GM19043 (cell line): ENCODE measurements around the gene KCNQ4.

ENCODE experiments used
- ATAC-seq: cut with Tn5 transposase; IDR thresholded peaks from one replicate; pipeline ENCODE4 v1.9.1; 2021; ENCODE audit warnings: low read depth; ENCODE audit not compliant: unreplicated experiment

KCNQ4 gene

GRCh38 chr1:40886318-40887011 is 102.9 kb downstream of the KCNQ4 start:
- ATAC-seq = no peak

DNA sequence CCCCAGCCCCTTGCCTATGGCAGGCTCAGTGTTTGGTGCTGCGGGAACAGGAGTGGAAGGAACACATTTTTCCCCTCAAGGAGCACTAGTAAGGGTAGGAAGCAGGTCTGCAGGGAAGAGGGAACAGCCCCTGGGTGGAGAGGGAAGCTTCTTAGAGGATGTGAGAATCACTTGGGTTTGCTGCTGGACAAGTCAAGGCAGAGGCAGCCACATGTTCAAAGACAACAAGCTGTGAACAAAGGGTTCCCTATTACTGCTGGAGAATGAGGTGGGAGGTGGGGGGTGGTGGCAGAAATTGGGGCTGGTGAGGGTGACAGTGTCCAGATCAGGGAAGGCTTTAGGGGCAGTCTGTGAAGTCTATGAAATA is 103.4 kb downstream of the KCNQ4 start:
- ATAC-seq = no peak

DNA sequence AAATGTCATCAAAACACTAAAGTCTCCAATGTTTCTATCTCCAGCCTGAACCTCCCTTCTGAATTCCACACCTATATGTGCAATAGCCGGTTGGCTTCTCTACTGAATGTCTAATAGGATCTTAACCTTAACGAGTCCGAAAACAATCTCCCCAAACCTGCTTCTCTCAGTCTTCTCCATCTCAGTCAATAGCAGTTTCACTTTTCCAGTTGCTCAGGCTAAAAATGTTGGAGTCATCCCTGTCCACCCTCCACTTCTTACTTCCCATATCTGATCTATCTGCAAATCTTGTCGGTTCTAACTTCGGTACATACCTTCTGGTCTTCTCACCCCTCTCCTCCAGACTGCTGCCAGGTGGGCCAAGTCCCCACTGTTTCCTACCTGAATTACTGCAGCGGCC is 104.1 kb downstream of the KCNQ4 start:
- ATAC-seq = no peak
